ENCODE results near the gene SREBF1. TPM values are rescaled to one million over a fixed set of nuclear protein-coding genes. Genes with fewer than 3 reads are reported as not detected.
"Not testable (repeated sequence)": the region's sequence is repeated elsewhere in the genome, so short reads cannot be mapped to it uniquely, and the experiment has no call there.

Gene SREBF1
- total RNA-seq, 2 experiments from 2014 or later, result 177 to 186 TPM

DNA sequence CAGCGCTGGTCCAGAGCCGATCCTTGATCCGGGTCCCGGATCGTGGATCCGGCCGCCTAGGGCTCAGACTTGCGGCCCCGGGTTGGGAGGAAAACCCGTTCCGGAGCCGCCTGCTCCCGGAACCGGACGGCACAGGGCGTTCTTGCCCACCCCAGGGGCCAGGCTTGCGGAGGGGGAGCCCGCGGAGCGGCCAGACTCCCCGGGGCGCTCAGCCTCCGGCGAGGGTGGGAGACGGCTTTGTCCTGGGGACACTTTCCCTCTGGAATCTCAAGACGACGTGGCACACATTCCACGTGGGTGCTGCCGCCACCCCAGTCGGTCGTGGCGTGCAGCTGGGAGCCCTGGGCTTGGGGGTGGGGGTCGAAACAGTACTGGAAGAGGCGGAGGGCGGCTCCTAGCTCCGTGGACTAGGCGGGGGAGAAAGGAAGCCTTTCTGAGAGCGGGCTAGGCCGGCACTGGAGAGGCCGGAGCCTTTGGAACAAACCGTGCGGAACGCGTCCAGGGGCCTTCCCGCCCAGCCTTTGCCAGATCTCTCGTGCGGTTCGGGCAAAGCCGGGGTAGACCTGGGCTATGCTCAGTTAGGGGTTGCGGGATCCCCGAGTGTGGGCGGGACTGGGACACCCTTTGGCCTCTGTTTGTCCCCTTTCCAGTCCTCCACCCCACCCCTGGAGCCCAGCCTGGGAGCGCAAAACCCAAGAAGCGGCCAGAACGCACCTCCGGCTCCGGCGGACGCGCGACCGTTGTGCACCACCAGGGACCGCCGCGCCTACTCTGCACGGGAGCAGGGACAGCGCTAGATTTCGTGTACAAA is 26.5 kb downstream of the SREBF1 start:
- Mint-ChIP-seq H3K4me3 (no peak overlapping the region), H3K36me3 (ENCODE audit: low read depth) (peaks cover 38% of the 10 kb centered on the region), H3K27me3 (no peaks in the 10 kb centered on the region), H3K27ac (no peak overlapping the region), H3K4me1 (peaks cover 19% of the 10 kb centered on the region), H3K9me3 (no peaks in the 10 kb centered on the region)
- DNase-seq, result no peak
- CTCF ChIA-PET, result interaction anchor here (1.9 to 6.4 kb wide), 3 partner anchors 11 to 49 kb away, joined by 5 to 89 read pairs (median 24); no protein-coding TSS in a partner anchor
- POLR2A ChIA-PET, result interaction anchor here (1.2 kb wide), 1 partner anchor 8 kb away, joined by 3 read pairs; no protein-coding TSS in a partner anchor

DNA sequence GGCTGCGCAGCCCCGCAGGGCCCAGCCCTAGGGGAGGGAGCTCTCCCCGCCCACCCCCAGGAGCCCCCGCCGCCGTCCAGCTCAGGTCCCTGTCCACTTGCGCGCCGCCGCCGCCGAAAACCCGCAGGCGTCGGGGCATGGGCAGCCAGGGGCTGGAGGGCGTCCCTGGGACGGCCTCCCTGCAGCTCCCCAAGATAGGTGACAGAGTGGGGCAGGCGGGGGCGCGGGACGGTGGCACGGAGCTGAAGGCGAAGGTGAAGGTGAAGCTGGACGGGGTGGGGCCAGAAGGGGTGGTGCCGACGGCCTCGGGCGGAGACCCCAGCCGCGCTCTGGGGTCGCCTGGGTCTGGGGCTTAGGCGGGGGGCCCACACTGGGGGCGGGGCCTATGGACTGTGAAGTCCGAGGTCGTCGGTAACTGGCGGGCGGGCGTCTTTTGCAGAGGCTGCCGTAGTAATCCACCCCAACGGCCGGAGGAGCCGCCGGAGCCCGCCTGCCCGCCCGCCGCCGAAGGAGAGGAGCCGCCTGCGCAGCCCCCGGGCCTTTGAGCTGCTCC is 27.2 kb downstream of the SREBF1 start:
- DNase-seq, result no peak
- Mint-ChIP-seq H3K27ac (no peak overlapping the region), H3K9me3 (no peaks in the 10 kb centered on the region), H3K27me3 (no peaks in the 10 kb centered on the region), H3K36me3 (ENCODE audit: low read depth) (peaks cover 33% of the 10 kb centered on the region), H3K4me3 (no peak overlapping the region), H3K4me1 (peaks cover 19% of the 10 kb centered on the region)
- POLR2A ChIA-PET, result interaction anchor here (1.0 to 1.6 kb wide), 4 partner anchors 8 to 128 kb away, joined by 3 to 5 read pairs (median 4); no protein-coding TSS in a partner anchor
- CTCF ChIA-PET, result interaction anchor here (1.7 kb wide), 1 partner anchor 51 kb away, joined by 5 read pairs; no protein-coding TSS in a partner anchor

DNA sequence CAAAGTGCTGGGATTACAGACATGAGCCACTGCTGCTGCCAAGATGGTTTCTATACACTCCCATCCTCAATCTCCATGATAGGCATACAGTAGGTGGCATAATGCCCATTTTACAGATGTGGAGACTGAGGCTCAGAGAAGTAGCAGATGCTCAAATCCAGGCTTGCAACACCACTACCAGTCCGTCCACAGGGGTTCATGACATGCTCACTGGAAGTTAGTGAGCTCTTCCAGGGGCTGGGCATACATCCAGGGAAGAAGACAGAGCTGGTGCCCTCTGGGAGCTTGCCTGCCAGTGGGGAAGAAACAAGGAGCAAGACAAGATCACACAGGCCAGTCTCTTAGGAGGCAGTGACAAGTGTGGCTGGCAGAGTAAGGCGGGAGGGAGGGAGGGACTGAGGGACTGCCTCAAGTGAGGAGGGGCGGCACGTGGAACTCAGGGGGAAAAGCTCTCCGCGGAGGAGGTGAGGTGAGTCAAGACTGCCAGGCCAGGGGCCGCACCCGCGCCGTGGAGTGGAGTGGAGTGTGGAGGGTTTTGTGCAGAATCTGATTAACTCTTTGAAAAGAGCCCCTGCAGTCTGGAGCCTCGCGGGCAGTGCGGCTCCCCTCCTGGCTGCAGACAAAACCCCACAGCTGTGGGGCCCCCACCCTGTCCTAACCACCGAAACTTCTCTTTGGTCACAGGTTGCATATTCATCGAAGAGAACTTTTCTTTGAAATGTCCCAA is 27.9 kb downstream of the SREBF1 start:
- ChIA-PET CTCF (interaction anchor here (1.1 to 1.7 kb wide), 2 partner anchors 51 to 110 kb away, joined by 3 to 5 read pairs; no protein-coding TSS in a partner anchor), POLR2A (interaction anchor here (0.9 to 1.6 kb wide), 7 partner anchors 9 to 127 kb away, joined by 3 to 5 read pairs (median 3); no protein-coding TSS in a partner anchor)
- Mint-ChIP-seq H3K27me3 (no peaks in the 10 kb centered on the region), H3K9me3 (no peaks in the 10 kb centered on the region), H3K4me1 (peaks cover 19% of the 10 kb centered on the region), H3K27ac (peak overlapping the region; percentile 51), H3K36me3 (ENCODE audit: low read depth) (peaks cover 32% of the 10 kb centered on the region), H3K4me3 (no peak overlapping the region)
- peak; percentile 39 for DNase-seq

DNA sequence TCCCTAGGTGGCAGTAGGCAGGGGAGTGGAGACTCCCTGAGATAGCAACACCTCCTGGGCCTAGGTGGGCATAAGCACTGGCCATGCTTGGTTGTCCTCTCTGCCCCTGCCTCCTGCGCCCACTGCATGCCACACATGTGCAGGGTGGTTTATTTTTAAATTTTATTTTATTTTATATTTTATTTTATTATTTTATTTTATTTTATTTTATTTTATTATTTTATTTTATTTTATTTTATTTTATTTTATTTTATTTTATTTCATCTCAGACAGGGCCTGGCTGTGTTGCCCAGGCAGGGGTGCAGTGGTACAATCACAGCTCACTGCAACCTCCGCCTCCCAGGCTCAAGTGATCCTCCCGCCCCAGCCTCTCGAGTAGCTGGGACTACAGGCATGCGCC is 28.6 kb downstream of the SREBF1 start:
- Mint-ChIP-seq H3K36me3 (ENCODE audit: low read depth) (peaks cover 31% of the 10 kb centered on the region), H3K4me1 (peaks cover 19% of the 10 kb centered on the region)
- not testable (repeated sequence) for H3K9me3 Mint-ChIP-seq, H3K27me3 Mint-ChIP-seq, H3K4me3 Mint-ChIP-seq, H3K27ac Mint-ChIP-seq, DNase-seq
- POLR2A ChIA-PET, result interaction anchor here (0.9 to 1.6 kb wide), 6 partner anchors 12 to 41 kb away, joined by 3 to 5 read pairs (median 4); no protein-coding TSS in a partner anchor
- CTCF ChIA-PET, result interaction anchor here (1.1 to 1.7 kb wide), 2 partner anchors 52 to 111 kb away, joined by 3 to 5 read pairs; no protein-coding TSS in a partner anchor

DNA sequence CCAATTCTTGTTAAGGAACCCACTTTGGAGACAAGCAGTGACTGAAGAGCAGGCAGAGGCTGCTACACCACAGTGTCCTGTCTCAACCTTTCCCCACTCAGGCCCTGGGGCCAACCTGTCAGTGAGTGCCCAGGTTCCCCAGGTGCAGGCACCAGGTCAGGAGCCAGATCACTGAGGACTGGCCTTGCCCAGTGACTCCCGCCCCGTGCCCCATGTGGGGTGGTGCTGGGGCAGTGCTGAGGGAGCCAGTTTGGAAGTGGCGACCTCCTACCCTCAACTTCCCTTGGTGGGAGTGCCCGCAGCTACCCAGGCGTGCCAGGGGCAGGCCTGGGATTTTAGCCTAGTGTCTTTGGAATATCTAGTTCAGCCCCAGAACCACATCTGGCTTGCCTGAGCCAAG is 29.3 kb downstream of the SREBF1 start:
- H3K27me3 Mint-ChIP-seq, result no peaks in the 10 kb centered on the region
- no peaks in the 10 kb centered on the region for H3K9me3 Mint-ChIP-seq
- H3K4me3 Mint-ChIP-seq, result no peak overlapping the region
- ChIA-PET POLR2A (interaction anchor here (1.0 to 1.5 kb wide), 3 partner anchors 15 to 39 kb away, joined by 3 to 4 read pairs (median 4); no protein-coding TSS in a partner anchor), CTCF (no interaction called here)
- H3K36me3 Mint-ChIP-seq (ENCODE audit: low read depth), result peaks cover 27% of the 10 kb centered on the region
- peaks cover 19% of the 10 kb centered on the region for H3K4me1 Mint-ChIP-seq
- DNase-seq, result no peak
- no peak overlapping the region for H3K27ac Mint-ChIP-seq

DNA sequence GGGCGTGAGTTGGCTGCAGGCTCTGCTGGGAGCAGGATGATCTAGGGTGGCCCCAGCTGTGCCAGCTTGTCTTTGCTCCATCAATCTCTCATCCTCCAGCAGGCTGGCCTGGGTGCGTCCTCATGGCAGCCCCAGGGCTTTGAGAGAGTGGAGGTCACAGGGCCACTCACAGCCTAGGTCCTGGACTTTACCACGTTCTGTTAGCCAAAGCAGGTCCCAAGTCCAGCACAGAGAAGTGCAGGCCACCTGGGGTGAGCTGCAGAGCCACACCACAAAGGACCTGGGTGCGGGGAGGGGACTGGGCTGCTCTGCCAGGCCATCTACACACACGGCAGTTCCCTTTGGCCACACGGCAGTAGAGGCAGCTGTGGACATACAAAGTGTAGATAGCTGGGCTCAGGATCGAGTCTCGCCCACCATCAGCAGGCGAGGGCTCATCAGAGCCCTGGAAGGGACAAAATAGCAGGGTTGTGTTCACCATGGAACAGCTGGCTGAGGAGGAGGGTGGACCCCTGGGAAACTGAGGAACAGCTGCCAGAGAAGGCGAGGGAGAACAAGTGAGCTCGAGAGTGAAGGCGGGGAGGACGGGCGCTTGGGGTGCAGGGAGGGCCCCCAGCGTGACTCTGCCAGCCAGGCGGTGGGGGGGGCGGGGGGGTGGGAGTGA is 30.0 kb downstream of the SREBF1 start:
- DNase-seq, result no peak
- H3K4me3 Mint-ChIP-seq, result no peak overlapping the region
- no peak overlapping the region for H3K27ac Mint-ChIP-seq
- CTCF ChIA-PET, result no interaction called here
- POLR2A ChIA-PET, result interaction anchor here (1.0 to 1.4 kb wide), 4 partner anchors 16 to 40 kb away, joined by 3 to 8 read pairs (median 4); partner anchors contain the start of gene SREBF1
- no peaks in the 10 kb centered on the region for H3K27me3 Mint-ChIP-seq
- peaks cover 18% of the 10 kb centered on the region for H3K4me1 Mint-ChIP-seq
- H3K9me3 Mint-ChIP-seq, result no peaks in the 10 kb centered on the region
- H3K36me3 Mint-ChIP-seq (ENCODE audit: low read depth), result peaks cover 26% of the 10 kb centered on the region

DNA sequence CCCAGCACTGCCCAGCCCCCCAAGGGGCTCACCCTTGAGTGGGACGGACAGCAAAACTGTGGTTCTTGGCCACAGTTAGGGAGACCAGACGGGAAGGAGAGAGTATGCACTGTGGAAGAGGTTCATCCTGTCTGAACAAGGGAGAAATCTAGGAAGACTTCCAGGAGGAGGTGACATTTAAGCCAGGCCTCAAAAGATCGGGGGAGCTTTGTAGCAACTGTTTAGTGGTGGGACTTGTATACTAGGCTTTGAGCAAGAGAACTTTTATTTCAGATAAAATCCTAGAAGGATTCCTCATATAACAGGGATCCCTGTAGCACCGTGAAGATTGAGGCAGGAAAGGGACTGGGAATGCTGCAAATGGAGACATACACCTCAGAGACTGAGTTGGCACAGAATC is 30.8 kb downstream of the SREBF1 start:
- Mint-ChIP-seq H3K27me3 (no peaks in the 10 kb centered on the region), H3K4me1 (peaks cover 15% of the 10 kb centered on the region), H3K4me3 (no peak overlapping the region), H3K9me3 (no peaks in the 10 kb centered on the region), H3K27ac (no peak overlapping the region), H3K36me3 (ENCODE audit: low read depth) (peaks cover 20% of the 10 kb centered on the region)
- ChIA-PET CTCF (no interaction called here), POLR2A (interaction anchor here (0.9 to 1.4 kb wide), 4 partner anchors 16 to 32 kb away, joined by 3 to 8 read pairs (median 4); partner anchors contain the start of gene SREBF1)
- no peak for DNase-seq

DNA sequence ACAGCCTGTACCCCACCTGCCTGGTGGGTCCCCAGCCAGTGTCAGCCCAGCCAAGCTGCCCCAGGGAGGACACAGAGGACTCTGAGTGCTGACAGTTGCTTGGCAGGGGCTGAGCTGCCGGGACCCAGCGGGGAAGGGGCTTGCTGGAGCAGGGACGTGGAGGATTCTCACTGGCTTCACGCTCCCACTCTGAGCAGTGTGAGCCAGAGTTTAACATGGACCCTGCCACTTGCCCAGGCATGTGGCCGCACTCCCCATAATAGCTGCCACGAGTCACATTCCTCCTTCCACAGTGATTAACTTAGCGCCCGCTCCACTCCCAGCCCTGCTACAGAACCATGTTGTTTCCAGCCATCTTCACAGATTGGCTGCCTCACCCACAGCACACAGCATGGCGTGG is 31.2 kb downstream of the SREBF1 start:
- CTCF ChIA-PET, result no interaction called here
- Mint-ChIP-seq H3K27ac (no peak overlapping the region), H3K36me3 (ENCODE audit: low read depth) (peaks cover 15% of the 10 kb centered on the region), H3K27me3 (no peaks in the 10 kb centered on the region), H3K4me3 (no peak overlapping the region), H3K9me3 (no peaks in the 10 kb centered on the region), H3K4me1 (peaks cover 14% of the 10 kb centered on the region)
- POLR2A ChIA-PET, result interaction anchor here (0.9 to 1.4 kb wide), 3 partner anchors 28 to 33 kb away, joined by 3 to 8 read pairs (median 3); partner anchors contain the start of gene SREBF1
- no peak for DNase-seq

DNA sequence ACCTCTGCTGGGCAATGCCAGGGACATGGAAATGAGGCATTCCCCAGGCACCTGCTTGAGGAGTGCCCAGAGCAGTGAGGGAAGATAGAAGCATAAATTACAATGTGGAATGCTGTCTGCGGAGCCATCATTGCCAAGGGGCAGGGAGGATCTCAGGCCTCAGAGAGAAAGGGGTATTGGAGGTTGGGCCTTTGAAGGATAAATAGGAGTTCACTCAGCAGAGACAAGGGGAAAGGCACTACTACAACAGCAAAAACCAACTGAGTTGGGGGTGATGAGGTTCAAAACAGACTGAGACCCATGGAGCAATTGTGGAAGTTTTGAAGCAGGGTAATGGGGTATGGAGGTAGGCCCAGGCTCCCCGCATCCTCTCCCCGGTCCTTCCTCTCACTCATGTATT is 32.8 kb downstream of the SREBF1 start:
- no peak overlapping the region for H3K4me3 Mint-ChIP-seq
- CTCF ChIA-PET, result no interaction called here
- H3K36me3 Mint-ChIP-seq (ENCODE audit: low read depth), result peaks cover 11% of the 10 kb centered on the region
- H3K27ac Mint-ChIP-seq, result no peak overlapping the region
- peaks cover 10% of the 10 kb centered on the region for H3K4me1 Mint-ChIP-seq
- no peaks in the 10 kb centered on the region for H3K27me3 Mint-ChIP-seq
- DNase-seq, result no peak
- H3K9me3 Mint-ChIP-seq, result no peaks in the 10 kb centered on the region
- POLR2A ChIA-PET, result no interaction called here

DNA sequence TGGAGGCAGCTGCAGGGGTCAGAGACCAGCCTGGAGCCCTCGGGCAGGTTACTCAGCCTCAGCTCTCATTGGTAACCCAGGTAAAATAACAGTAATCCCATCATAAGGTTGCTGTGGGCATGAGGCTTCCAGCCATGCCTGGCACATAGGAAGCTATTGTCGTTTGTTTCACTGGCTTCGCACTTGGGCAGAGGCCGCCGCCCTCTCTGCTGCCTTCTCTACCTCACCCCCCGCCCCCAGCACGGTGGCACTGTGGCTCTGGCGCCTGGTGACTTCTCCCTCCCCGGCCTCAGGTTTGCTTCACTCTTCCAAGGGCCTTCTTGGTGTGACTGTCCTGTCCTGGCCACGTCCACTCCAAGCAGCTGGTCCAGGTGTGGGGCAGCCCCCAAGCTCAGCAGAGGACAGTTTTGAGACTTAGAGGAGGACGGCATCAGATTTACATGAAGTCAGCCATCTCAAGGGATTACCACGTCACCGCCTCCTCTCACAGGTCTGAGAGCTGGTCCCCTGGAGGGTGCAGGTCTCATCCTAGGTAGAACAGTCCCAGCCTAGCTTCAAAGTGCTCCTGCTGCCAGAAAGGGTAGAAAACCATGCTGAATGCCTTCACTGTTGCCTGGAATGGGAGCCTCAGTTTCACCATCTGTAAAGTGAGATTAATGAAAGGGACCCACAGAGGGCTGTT is 34.8 kb downstream of the SREBF1 start:
- Mint-ChIP-seq H3K27me3 (no peaks in the 10 kb centered on the region), H3K9me3 (no peaks in the 10 kb centered on the region), H3K27ac (no peak overlapping the region), H3K36me3 (ENCODE audit: low read depth) (peaks cover 8% of the 10 kb centered on the region), H3K4me1 (no peaks in the 10 kb centered on the region), H3K4me3 (no peak overlapping the region)
- POLR2A ChIA-PET, result interaction anchor here (0.9 to 1.1 kb wide), 2 partner anchors 9 to 19 kb away, joined by 3 read pairs; no protein-coding TSS in a partner anchor
- CTCF ChIA-PET, result interaction anchor here (1.1 kb wide), 1 partner anchor 27 kb away, joined by 3 read pairs; no protein-coding TSS in a partner anchor
- no peak for DNase-seq

DNA sequence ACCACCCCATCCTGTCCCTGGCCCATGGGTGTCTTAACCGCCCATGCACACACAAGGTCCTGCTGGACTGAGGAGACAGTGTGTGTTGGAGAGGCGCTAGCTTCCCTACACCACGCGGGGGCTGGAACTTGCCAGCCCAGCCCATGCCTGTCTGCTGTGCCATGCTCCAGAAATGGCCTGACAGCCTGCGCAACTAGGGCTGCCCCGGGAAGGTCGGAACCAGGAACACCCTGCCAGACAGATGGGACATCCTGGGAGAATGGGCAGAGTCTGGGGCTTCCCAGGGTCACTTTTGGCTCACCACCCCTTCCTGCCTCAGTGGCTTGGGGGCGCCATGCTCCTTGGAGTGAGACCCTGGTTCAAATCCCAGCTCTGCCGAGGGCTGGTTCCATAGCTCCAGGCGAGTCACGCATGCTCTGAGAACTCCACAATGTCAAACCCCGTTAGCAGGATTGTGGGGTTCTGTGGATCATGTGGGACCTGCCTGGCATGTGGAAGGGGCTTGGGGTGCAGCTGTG is 36.2 kb downstream of the SREBF1 start:
- H3K9me3 Mint-ChIP-seq, result no peaks in the 10 kb centered on the region
- H3K4me1 Mint-ChIP-seq, result no peaks in the 10 kb centered on the region

More for the DNA sequence above, 36.2 kb downstream of the SREBF1 start:
- no peak for DNase-seq
- POLR2A ChIA-PET, result no interaction called here
- H3K36me3 Mint-ChIP-seq (ENCODE audit: low read depth), result peaks cover 3% of the 10 kb centered on the region
- H3K27me3 Mint-ChIP-seq, result no peaks in the 10 kb centered on the region
- no peak overlapping the region for H3K4me3 Mint-ChIP-seq
- no peak overlapping the region for H3K27ac Mint-ChIP-seq
- CTCF ChIA-PET, result no interaction called here
